Activated CD8-positive, alpha-beta memory T cell treated with anti-CD3 and anti-CD28 coated beads for 4 hours (primary cell): ENCODE results near the gene DDX25.

Experiments used
- DNase-seq, 2 donors: peaks; one replicate each; pipeline ENCODE4 v3.0.0-alpha.2; 2020; ENCODE audit warnings: low read depth in 2 of 2

DDX25 gene

GRCh38 chr11:125978181-125978716, 73.9 kb downstream of the DDX25 start:
- no peak for DNase-seq
